GM19035 (cell line): ENCODE data around the gene SLC29A3.
"Not testable (repeated sequence)": the region's sequence is repeated elsewhere in the genome, so short reads cannot be mapped to it uniquely, and the experiment has no call there.

Source experiments
- ATAC-seq: cut with Tn5 transposase; IDR thresholded peaks from one replicate; pipeline ENCODE4 v1.9.1; 2021; ENCODE audit not compliant: unreplicated experiment

Gene SLC29A3

GRCh38 chr10:71319042-71319799 lies at the start of gene SLC29A3:
Gene SLC29A3 (plus strand): TSS chr10:71319259. CDS start chr10:71319310, 51 bp downstream.
- ATAC-seq = peak; percentile 75

GRCh38 chr10:71269301-71270288 lies 49.5 kb upstream of the SLC29A3 start:
- ATAC-seq = no peak

- ATAC-seq = no peak
These were observed 48.5 kb upstream of the SLC29A3 start for GRCh38 chr10:71270301-71271220.

GRCh38 chr10:71271662-71272055 lies 47.4 kb upstream of the SLC29A3 start:
- no peak for ATAC-seq

- no peak for ATAC-seq
These were observed 46.8 kb upstream of the SLC29A3 start for GRCh38 chr10:71272056-71272771.

GRCh38 chr10:71272974-71273373 lies 46.1 kb upstream of the SLC29A3 start:
- ATAC-seq = not testable (repeated sequence)

- ATAC-seq = no peak
These were observed 45.6 kb upstream of the SLC29A3 start for GRCh38 chr10:71273506-71273905.

GRCh38 chr10:71274901-71275796 lies 43.9 kb upstream of the SLC29A3 start:
- no peak for ATAC-seq

- ATAC-seq = no peak
These were observed 42.2 kb upstream of the SLC29A3 start for GRCh38 chr10:71276873-71277272.

GRCh38 chr10:71277914-71278665 lies 41.0 kb upstream of the SLC29A3 start:
- ATAC-seq = no peak

GRCh38 chr10:71278691-71279588 lies 40.1 kb upstream of the SLC29A3 start:
- no peak for ATAC-seq

- no peak for ATAC-seq
These were observed 39.4 kb upstream of the SLC29A3 start for GRCh38 chr10:71279590-71280170.

GRCh38 chr10:71280216-71280615 lies 38.8 kb upstream of the SLC29A3 start:
- ATAC-seq = no peak

- no peak for ATAC-seq
These were observed 38.2 kb upstream of the SLC29A3 start for GRCh38 chr10:71280825-71281224.

GRCh38 chr10:71281646-71282322 lies 37.3 kb upstream of the SLC29A3 start:
- ATAC-seq = no peak

- ATAC-seq = no peak
These were observed 36.8 kb upstream of the SLC29A3 start for GRCh38 chr10:71282323-71282680.

GRCh38 chr10:71283410-71283809 lies 35.6 kb upstream of the SLC29A3 start:
- no peak for ATAC-seq
